Ishikawa (cell line): Measurements from ENCODE around the gene BPIFA3.
A peak's percentile ranks its signal among the peaks of the same experiment; 100 is the strongest.

ENCODE experiments used
- CEBPB ChIP-seq: IDR thresholded peaks from 2 replicates; pipeline ENCODE4 v1.6.1; 2012
- CREB1 ChIP-seq: IDR thresholded peaks from 2 replicates; pipeline ENCODE4 v1.6.1; 2012; ENCODE audit warnings: low read depth
- EGR1 ChIP-seq: IDR thresholded peaks from 2 replicates; pipeline ENCODE4 v1.6.1; 2012
- EP300 ChIP-seq: IDR thresholded peaks from 2 replicates; pipeline ENCODE4 v1.6.1; 2012; ENCODE audit warnings: borderline replicate concordance
- FOXM1 ChIP-seq: IDR thresholded peaks from 2 replicates; pipeline ENCODE4 v1.6.1; 2012; ENCODE audit warnings: low read depth, borderline replicate concordance
- MAX ChIP-seq: IDR thresholded peaks from 2 replicates; pipeline ENCODE4 v1.6.1; 2012
- NFIC ChIP-seq: IDR thresholded peaks from 2 replicates; pipeline ENCODE4 v1.6.1; 2012
- RAD21 ChIP-seq: IDR thresholded peaks from 2 replicates; pipeline ENCODE4 v1.6.1; 2012; ENCODE audit warnings: low read depth
- REST ChIP-seq: IDR thresholded peaks from 2 replicates; pipeline ENCODE4 v1.6.1; 2012; ENCODE audit warnings: low read depth, mild to moderate bottlenecking
- TAF1 ChIP-seq: IDR thresholded peaks from 2 replicates; pipeline ENCODE4 v1.6.1; 2012; ENCODE audit warnings: low read depth, mild to moderate bottlenecking
- TEAD4 ChIP-seq: IDR thresholded peaks from 2 replicates; pipeline ENCODE4 v1.6.1; 2012
- USF1 ChIP-seq: IDR thresholded peaks from 2 replicates; pipeline ENCODE4 v1.6.1; 2012
- YY1 ChIP-seq: IDR thresholded peaks from 2 replicates; pipeline ENCODE4 v1.6.1; 2012; ENCODE audit warnings: low read depth
- ZBTB7A ChIP-seq: IDR thresholded peaks from 2 replicates; pipeline ENCODE4 v1.6.1; 2012; ENCODE audit warnings: low read depth

DNA sequence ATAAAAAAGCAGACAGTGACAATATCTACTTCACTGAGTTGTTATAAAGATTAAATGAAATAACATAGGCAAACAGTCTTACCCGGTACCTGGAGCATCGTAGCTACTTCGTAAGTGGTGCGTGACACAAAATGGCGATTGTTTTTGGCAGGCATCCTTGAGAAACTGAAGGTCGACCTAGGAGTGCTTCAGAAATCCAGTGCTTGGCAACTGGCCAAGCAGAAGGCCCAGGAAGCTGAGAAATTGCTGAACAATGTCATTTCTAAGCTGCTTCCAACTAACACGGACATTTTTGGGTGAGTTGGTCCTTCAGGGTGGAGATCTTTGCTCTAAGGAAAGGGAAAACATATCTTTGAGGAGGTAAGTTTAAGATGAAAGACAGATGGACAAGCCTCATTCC, 44.4 kb upstream of the BPIFA3 start:
- TF ChIP-seq REST (no peak), TAF1 (no peak), RAD21 (no peak), EP300 (no peak), MAX (no peak), YY1 (no peak), FOXM1 (no peak), CEBPB (no peak), USF1 (no peak), CREB1 (no peak), NFIC (peak; percentile 49; the same call in 1 of the 2 replicates), ZBTB7A (no peak), EGR1 (no peak), TEAD4 (no peak)
